ENCODE data around the gene CDKN1B.

- no peak for TF ChIP-seq CTCF (IDR thresholded peaks at IDR 0.05 in 4 of 5, conservative IDR thresholded peaks at IDR 0.05 in 1 of 5)
- TF ChIP-seq POLR2A (IDR thresholded peaks at IDR 0.05): no peak
These were observed 31.9 kb upstream of the CDKN1B start for GRCh38 chr12:12685305-12685704.
